B cell (primary cell): Measurements from ENCODE around the gene MBD1. TPM values are rescaled to one million over a fixed set of nuclear protein-coding genes. Genes with fewer than 3 reads are reported as not detected.

Source experiments
- ATAC-seq: fragments of 200-7000 bp; cut with Tn5 transposase; one replicate; pipeline ENCODE4 v1.10.0; 2021; ENCODE audit warnings: low read depth, mild to moderate bottlenecking, moderate number of reproducible peaks, moderate library complexity
- CTCF ChIA-PET: fragments of 350-600 bp; sonication (Branson Sonifier 250); formaldehyde crosslinking; loops from one replicate; lab custom pipeline; 2021; ENCODE audit warnings: antibody characterized with exemption, inconsistent platforms; lab: Charles Lee
- POLR2A ChIA-PET: fragments of 350-600 bp; sonication (Branson Sonifier 250); formaldehyde crosslinking; loops from one replicate; lab custom pipeline; 2021; ENCODE audit warnings: antibody characterized with exemption; lab: Charles Lee
- DNase-seq: peaks from one replicate; pipeline ENCODE4 v3.0.0; 2013
- H2AFZ ChIP-seq: 2 replicates; pipeline ENCODE4 v1.6.1; 2012; ENCODE audit warnings: mild to moderate bottlenecking, low read depth, low read length; ENCODE audit not compliant: insufficient read depth, poor library complexity, severe bottlenecking
- H3K27ac ChIP-seq, 2 donors: 1 replicate in 1 of 2; 2 replicates in 1 of 2; pipeline ENCODE4 v1.5.1; 2012 to 2013; ENCODE audit warnings: low read length in 2 of 2, mild to moderate bottlenecking in 2 of 2, moderate library complexity in 1 of 2
- H3K27me3 ChIP-seq, 4 experiments: fragments of 200-600 bp in 1 of 4; sonication (generic) in 1 of 4; replicated peaks in 1 of 4; 1 replicate in 2 of 4; 2 replicates in 2 of 4; pipeline versions ENCODE4 v1.6.1 to v1.7.0; 2013 to 2016; ENCODE audit warnings: low read length in 3 of 4, mild to moderate bottlenecking in 2 of 4, mixed read lengths in 1 of 4, moderate library complexity in 1 of 4; ENCODE audit not compliant: insufficient read depth in 4 of 4, control insufficient read depth in 3 of 4; ENCODE audit errors: control extremely low read depth in 1 of 4
- H3K36me3 ChIP-seq, 2 experiments: replicated peaks in 1 of 2; 1 replicate in 1 of 2; 2 replicates in 1 of 2; pipeline versions ENCODE4 v1.6.1 to v1.7.1; 2013; ENCODE audit warnings: low read length in 1 of 2; ENCODE audit not compliant: insufficient read depth in 2 of 2, control insufficient read depth in 1 of 2; ENCODE audit errors: control extremely low read depth in 1 of 2, extremely low read depth in 1 of 2
- H3K4me1 ChIP-seq, 2 donors: fragments of 200-600 bp in 1 of 2; sonication (generic) in 1 of 2; 1 replicate in 1 of 2; 2 replicates in 1 of 2; pipeline versions ENCODE4 v1.5.1 to v1.6.1; 2013 to 2017; ENCODE audit warnings: low read length in 2 of 2; ENCODE audit not compliant: control insufficient read depth in 2 of 2, insufficient read depth in 2 of 2
- H3K4me2 ChIP-seq: replicated peaks from 2 replicates; pipeline ENCODE3; 2012; ENCODE audit warnings: mild to moderate bottlenecking, low read depth, low read length; ENCODE audit not compliant: poor library complexity, severe bottlenecking
- H3K4me3 ChIP-seq, 5 experiments: fragments of 200-600 bp in 1 of 5; sonication (generic) in 1 of 5; 1 replicate in 3 of 5; 2 replicates in 2 of 5; pipeline versions ENCODE4 v1.5.1 to v1.7.0; 2011 to 2016; ENCODE audit warnings: low read length in 4 of 5, mild to moderate bottlenecking in 4 of 5, low read depth in 2 of 5, control low read depth in 1 of 5, moderate library complexity in 1 of 5; ENCODE audit not compliant: insufficient read depth in 1 of 5; ENCODE audit errors: control extremely low read depth in 1 of 5, extremely low read depth in 1 of 5
- H3K79me2 ChIP-seq: fragments of 200-600 bp; sonication (generic); one replicate; pipeline ENCODE4 v1.6.0; 2016; ENCODE audit warnings: low read length; ENCODE audit not compliant: control insufficient read depth, insufficient read depth
- H3K9ac ChIP-seq: fragments of 200-600 bp; sonication (generic); 2 replicates; pipeline ENCODE4 v1.6.1; 2017; ENCODE audit warnings: mild to moderate bottlenecking, low read length, moderate library complexity
- H3K9me3 ChIP-seq, 3 donors: one replicate each; pipeline versions ENCODE4 v1.6.1 to v1.7.1; 2013; ENCODE audit warnings: low read length in 2 of 3; ENCODE audit not compliant: control insufficient read depth in 2 of 3, insufficient read depth in 1 of 3; ENCODE audit errors: control extremely low read depth in 1 of 3
- H4K20me1 ChIP-seq: 2 replicates; pipeline ENCODE4 v1.6.0; 2012; ENCODE audit warnings: mild to moderate bottlenecking, low read length; ENCODE audit not compliant: insufficient read depth, control insufficient read depth, poor library complexity, severe bottlenecking
- H3K27ac Mint-ChIP-seq: one replicate; pipeline ENCODE4 v1.8.0; 2021; ENCODE audit warnings: mixed read lengths
- H3K27me3 Mint-ChIP-seq: one replicate; pipeline ENCODE4 v1.8.0; 2021; ENCODE audit warnings: mixed read lengths
- H3K4me1 Mint-ChIP-seq: one replicate; pipeline ENCODE4 v1.8.0; 2021; ENCODE audit warnings: mixed read lengths
- H3K4me3 Mint-ChIP-seq: one replicate; pipeline ENCODE4 v1.8.0; 2021; ENCODE audit warnings: mixed read lengths
- H3K9me3 Mint-ChIP-seq: one replicate; pipeline ENCODE4 v1.8.0; 2022; ENCODE audit warnings: mixed read lengths; ENCODE audit not compliant: insufficient read depth
- CTCF ChIP-seq: fragments of 200-600 bp; IDR thresholded peaks from one replicate; pipeline ENCODE4 v1.8.0; 2022; ENCODE audit warnings: antibody characterized with exemption, mild to moderate bottlenecking
- EZH2 ChIP-seq: IDR thresholded peaks from 2 replicates; pipeline ENCODE4 v1.6.1; 2012; ENCODE audit warnings: borderline replicate concordance, low read depth, mild to moderate bottlenecking, moderate library complexity, low read length; ENCODE audit not compliant: insufficient read depth, poor library complexity, severe bottlenecking
- WGBS: methylation state at CpG from one replicate; pipeline ENCODE4 v1.1.5; 2013; ENCODE audit warnings: missing lambda C conversion rate; ENCODE audit not compliant: insufficient coverage; 5-methylcytosine and 5-hydroxymethylcytosine counted together
- intact Hi-C: fragments of 100-400 bp; cut with micrococcal nuclease; formaldehyde crosslinking; loops from one replicate; pipeline ENCODE4 v1.10.0; 2022
- polyA plus RNA-seq: library from polyadenylated mRNA; depleted of rRNA; stranded (reverse); fragments of >200 nt; gene quantifications from 2 replicates; pipeline ENCODE4 v1.2.3, GENCODE V29; 2012
- total RNA-seq, 2 donors: library from RNA; stranded (reverse); fragments of 120-200 nt in 1 of 2; gene quantifications; 1 replicate in 1 of 2; 2 replicates in 1 of 2; pipeline versions ENCODE4 v1.2.3 to v1.2.4, GENCODE V29; 2013 to 2022

The MBD1 gene
- total and polyA plus RNA-seq, 2 donors (not counting 1 experiment from before 2014, with no cell fraction given): 120 to 135 TPM

- TF ChIP-seq CTCF: no peak
- TF ChIP-seq EZH2: no peak
- POLR2A ChIA-PET: interaction anchor here (0.8 to 1.5 kb wide), 2 partner anchors 15 to 932 kb away, joined by 3 to 10 read pairs; partner anchors contain the start of gene MBD1
- WGBS: 0% methylated on average over 36 of the region's 37 CpGs
These were observed 15.0 kb downstream of the MBD1 start, which contains the start of gene CFAP53 for GRCh38 chr18:50266248-50266704. CFAP53 (minus strand) TSS chr18:50266495; CDS start chr18:50266404, 91 bp downstream.

GRCh38 chr18:50262977-50263376, 18.3 kb downstream of the MBD1 start:
- intact Hi-C loops: no loop called here

More at GRCh38 chr18:50266248-50266704, 15.0 kb downstream of the MBD1 start, which contains the start of gene CFAP53:
- DNase-seq (peak; percentile 96), ATAC-seq (peak; percentile 79)
- Histone ChIP-seq H3K36me3 (peaks cover 0 to 25% of the 10 kb centered on the region in 2 experiments), H3K27ac (peak within 1 kb of the TSS; percentile 57 to 81), H3K4me2 (peak within 1 kb of the TSS; percentile 78), H3K4me1 (peaks cover 15 to 28% of the 10 kb centered on the region in 2 donors), H3K27me3 (no peaks in the 10 kb centered on the region), H4K20me1 (no peaks in the 10 kb centered on the region), H3K79me2 (no peaks in the 10 kb centered on the region), H3K9me3 (no peaks in the 10 kb centered on the region), H2AFZ (peak within 1 kb of the TSS; percentile 75), H3K4me3 (peak within 1 kb of the TSS; percentile 55 to 78 (median 66)), H3K9ac (peak within 1 kb of the TSS; percentile 66)
- Mint-ChIP-seq H3K4me3 (peak within 1 kb of the TSS; percentile 93), H3K9me3 (no peaks in the 10 kb centered on the region), H3K27me3 (no peaks in the 10 kb centered on the region), H3K27ac (peak within 1 kb of the TSS; percentile 93), H3K4me1 (peaks cover 23% of the 10 kb centered on the region)
- intact Hi-C loops: loop anchor here (1.0 to 5.0 kb wide), 8 partner anchors 15 to 1289 kb away; partner anchors contain the start of genes ACAA2, CXXC1, MBD1 and MEX3C
- CTCF ChIA-PET: interaction anchor here (0.5 to 7.3 kb wide), 11 partner anchors 12 to 108 kb away, joined by 3 to 75 read pairs (median 4); partner anchors contain the start of genes MBD1, MYO5B and SKA1

More at GRCh38 chr18:50262977-50263376, 18.3 kb downstream of the MBD1 start:
- Mint-ChIP-seq H3K4me3 (no peak overlapping the region), H3K9me3 (no peaks in the 10 kb centered on the region), H3K27ac (no peak overlapping the region), H3K4me1 (peaks cover 19% of the 10 kb centered on the region), H3K27me3 (peaks cover 4% of the 10 kb centered on the region)
- ChIA-PET CTCF (interaction anchor here (1.1 kb wide), 1 partner anchor 112 kb away, joined by 3 read pairs; the partner anchor contains the start of gene SKA1), POLR2A (interaction anchor here (0.8 kb wide), 1 partner anchor 9 kb away, joined by 3 read pairs; no protein-coding TSS in a partner anchor)
- H3K27me3 ChIP-seq: no peaks in the 10 kb centered on the region
- peaks cover 15 to 22% of the 10 kb centered on the region in 2 donors for H3K4me1 ChIP-seq
- no peak overlapping the region for H3K9ac ChIP-seq
- H2AFZ ChIP-seq: no peak overlapping the region
- no peak overlapping the region for H3K4me2 ChIP-seq
- no peaks in the 10 kb centered on the region for H3K9me3 ChIP-seq
- DNase-seq: no peak
- no peaks in the 10 kb centered on the region for H3K79me2 ChIP-seq
- H3K4me3 ChIP-seq: no peak overlapping the region
- TF ChIP-seq EZH2: no peak
- TF ChIP-seq CTCF: no peak
- no peak overlapping the region for H3K27ac ChIP-seq
- ATAC-seq: no peak
- no peaks in the 10 kb centered on the region for H3K36me3 ChIP-seq
- no peaks in the 10 kb centered on the region for H4K20me1 ChIP-seq
